ENCODE measurements around the gene OAS3. TPM values are rescaled to one million over a fixed set of nuclear protein-coding genes. Genes with fewer than 3 reads are reported as not detected.
"Not testable (repeated sequence)": the region's sequence is repeated elsewhere in the genome, so short reads cannot be mapped to it uniquely, and the experiment has no call there.

The OAS3 gene
- polyA plus RNA-seq, 1 donor = 6.5 TPM

DNA sequence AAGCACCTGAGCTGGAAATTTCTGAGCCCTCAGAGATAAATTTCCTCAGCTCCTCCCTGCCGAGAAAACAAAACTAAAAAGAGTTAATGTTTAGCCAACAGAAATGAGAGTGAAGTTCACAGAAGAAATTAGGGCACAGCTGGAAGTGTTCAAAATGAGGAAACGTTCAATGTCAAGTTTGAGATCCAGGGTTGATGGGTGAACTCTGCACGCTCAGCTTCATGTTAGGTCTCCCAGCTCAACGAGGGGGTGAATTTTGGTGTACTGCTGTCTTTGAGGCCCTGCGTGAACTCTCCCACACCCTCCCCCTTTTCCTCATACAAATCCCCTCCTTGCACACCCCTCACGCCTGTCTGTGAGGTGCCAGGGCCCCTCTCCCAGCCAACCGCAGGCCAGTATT lies 13.3 kb upstream of the OAS3 start:
- no peak for DNase-seq

DNA sequence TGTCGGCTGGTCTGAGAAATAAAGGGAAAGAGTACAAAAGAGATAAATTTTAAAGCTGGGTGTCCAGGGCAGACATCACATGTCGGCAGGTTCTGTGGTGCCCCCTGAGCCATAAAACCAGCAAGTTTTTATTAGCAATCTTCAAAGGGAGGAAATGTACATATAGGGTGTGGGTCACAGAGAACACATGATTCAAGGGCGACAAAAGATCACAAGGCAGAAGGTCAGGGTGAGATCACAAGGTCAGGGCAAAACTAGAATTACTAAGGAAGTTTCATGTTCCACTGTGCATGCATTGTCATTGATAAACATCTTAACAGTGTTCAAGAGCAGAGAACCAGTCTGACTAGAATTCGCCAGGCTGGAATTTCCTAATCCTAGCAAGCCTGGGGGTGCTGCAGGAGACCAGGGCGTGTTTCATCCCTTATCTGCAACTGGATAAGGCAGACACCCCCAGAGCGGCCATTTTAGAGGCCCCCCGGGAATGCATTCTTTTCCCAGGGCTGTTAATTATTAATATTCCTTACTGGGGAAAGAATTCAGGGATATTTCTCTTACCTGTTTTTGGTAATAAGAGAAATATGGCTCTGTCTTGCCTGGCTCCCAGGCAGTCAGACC lies 11.7 kb upstream of the OAS3 start:
- not testable (repeated sequence) for DNase-seq

DNA sequence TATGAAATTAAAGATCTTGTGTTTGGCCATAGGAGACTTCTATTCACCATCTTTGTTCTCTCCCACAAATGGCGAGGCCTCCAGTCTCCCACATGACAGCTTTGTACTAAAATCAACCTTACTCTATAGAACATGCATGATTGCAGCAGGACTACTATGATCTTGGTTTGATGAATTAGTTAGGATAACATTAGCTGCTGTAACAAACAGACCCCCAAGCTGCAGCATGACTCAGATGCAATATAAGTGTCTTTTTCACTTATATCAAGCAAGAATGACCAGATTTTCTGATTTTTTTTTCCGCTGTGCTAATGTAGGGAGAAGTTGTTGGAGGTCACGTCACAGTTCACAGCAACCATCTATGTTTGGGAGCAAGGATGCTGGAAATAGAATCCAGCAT lies 10.8 kb upstream of the OAS3 start:
- DNase-seq = no peak

DNA sequence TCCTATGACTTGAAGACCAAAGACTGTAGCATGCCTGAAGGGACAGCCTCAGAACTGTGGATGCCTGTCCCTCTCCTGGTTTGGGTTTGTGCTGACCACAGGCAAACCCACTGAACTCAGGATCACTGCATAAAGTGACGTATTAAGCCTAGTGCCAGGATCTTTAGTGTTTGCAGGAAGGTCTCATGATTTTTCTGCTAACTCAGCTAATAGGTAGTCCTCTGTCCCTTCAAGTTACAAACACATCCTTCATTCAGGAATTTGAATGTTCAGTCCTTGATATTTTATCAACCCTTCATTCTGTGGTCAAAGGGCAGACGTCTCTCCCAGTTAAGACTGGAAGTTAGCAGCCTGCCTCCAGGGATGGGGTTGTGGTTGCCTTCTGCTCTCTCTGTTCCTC lies 10.3 kb upstream of the OAS3 start:
- DNase-seq = no peak

DNA sequence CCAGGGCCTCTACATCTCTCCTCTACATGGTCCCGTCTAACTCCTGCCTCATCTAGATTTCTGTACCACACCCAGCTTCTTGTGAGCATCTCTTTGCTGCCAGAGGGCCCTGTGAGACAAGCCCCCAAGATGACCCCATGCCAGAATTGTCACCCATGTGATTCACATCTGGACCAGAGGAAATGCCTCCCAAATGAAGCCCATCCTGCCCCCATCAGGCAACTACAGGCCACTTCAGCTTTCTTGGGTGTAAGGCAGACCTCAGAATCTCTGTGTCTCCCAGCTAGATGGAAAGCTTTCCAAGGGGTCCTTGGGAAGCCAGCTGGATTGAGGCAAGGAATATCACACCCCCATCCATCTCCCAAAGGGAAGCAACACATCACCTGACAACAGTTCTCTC lies 9.3 kb upstream of the OAS3 start:
- no peak for DNase-seq

DNA sequence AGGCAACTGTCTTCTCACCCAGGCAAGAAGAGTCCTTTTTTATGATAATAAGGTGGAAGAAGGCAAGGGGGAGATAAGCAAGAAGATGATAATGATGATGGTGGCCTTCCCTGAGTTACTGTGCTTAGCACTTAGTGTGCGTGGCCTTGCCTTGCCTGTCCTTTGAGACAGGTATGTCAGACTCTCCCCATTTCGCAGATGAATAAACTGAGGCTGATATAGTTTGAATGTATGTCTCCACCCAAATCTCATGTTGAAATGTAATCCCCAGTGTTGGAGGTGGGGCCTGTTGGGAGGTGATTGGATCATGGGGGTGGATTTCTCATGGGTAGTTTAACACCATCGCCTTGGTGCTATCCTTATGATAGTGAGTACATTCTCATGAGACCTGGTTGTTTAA lies 8.6 kb upstream of the OAS3 start:
- DNase-seq = no peak

DNA sequence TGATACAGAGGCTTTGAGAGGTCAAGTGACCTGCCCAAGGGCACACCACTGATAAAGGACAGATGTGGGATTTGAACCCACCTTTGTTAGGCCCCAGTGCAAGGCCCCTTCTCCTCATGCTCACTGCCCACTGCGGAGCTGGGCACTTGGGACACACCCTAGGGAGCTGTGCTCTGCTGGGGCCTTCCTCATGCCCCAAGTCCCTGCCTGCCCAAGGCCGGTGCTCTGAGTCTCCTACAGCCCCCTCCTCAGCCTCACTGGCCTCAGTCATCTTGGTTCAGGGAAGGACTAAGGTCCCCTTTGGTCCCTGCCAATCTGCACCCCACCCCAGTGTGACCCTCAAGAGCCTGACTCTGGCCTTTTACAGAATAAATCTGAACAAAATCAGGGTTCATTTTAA lies 7.9 kb upstream of the OAS3 start:
- no peak for DNase-seq

DNA sequence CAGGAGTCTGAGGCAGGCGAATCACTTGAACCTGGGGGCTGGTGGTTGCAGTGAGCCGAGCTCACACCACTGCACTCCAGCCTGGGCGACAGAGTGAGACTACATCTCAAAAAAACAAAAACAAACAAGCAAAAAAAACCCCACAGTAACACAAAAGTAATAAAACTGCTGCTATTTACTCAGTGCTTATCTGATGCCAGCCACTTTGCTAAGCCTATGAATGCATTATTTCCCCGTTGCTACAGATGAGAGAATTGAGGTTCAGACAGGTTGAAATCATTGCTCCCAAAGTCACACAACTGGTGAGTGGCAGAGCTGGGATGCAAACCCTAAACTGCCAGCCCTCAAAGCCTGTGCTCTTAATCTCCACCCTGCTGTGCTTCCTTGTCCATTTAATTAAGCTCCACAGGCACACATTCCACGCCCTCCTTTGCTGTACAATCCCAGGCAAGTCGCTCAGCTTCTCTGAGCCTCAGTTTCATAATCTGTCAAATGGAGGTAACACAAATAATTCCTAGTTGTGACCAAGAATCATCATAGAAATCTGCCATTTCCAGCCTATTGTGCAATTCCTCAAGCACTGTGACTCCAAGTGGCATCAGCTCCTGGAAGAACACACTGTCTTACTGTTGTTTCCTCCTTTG lies 5.7 kb upstream of the OAS3 start:
- no peak for DNase-seq

DNA sequence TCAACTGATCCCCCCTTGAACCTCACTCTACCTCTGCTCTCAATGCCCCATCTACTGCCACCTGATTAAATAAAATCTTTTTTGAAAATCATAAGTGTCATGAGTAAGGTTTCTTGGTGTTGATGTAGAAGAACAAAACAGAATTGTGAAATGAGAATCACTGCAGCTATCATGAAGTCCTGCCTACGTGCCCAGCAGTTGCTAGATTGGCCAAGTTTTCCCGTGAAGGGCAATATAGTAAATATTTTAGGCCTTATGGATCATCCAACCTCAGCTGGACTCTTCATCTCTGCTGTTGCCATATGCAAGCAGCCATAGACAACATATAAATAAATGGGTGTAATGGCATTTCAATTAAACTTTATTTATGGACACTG lies 5.2 kb upstream of the OAS3 start:
- no peak for DNase-seq

DNA sequence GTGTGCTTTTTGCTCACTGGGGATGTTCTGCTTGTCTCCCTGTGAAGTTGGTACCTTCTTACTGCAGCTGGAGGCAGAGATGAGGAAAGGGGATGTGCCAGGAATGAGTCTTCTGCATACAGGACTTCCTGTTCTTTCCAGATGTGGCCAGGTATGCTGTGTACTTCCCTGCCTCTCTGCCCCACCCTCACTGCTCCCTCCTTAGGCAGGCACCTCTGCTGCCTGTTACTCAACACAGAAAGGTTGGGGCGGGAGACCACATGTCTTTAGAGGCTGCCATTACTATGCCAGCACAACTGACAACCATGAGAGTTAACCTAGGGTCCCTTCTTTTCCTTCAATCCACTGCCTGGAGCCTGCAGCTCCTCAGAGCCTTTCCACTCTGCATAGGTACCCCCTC lies 2.0 kb upstream of the OAS3 start:
- DNase-seq = no peak

DNA sequence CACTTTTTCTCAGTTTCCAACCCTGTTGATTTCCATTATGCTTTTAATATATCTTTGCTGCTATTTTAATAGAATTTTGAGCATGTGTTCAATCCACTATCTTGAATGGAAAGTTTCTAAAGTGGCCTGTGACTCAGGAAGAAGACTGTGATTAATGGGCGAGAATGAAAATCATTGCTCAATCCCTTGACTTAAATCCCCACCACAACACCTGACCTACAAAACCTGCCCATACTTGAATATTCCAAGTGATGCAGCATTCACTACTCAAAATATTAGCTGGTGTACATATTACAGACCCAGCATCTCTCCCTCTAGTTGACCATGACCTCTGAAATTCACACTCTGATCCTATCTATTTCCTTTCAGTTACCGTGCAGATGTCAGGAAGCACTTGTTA lies 1.3 kb upstream of the OAS3 start:
- DNase-seq = no peak

DNA sequence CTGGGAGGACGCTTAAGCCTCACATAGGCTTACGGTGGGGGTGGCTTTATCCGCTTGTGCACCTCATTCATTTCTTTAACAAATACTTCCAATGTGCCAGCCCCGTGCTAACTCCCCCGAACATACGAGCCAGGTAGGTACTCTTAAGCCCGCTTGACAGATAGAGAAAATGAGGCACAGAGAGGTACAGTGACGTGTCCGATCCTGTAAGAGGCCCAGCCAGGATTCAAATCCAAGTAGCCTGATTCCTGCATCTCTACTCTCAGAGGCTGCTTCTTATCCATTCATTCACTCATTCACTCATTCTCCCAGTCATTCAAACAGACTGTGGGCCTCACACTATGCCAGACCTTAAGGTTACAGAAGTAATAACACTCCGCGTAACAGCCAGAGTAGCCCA lies 477 bp downstream of the OAS3 start:
- DNase-seq = no peak

DNA sequence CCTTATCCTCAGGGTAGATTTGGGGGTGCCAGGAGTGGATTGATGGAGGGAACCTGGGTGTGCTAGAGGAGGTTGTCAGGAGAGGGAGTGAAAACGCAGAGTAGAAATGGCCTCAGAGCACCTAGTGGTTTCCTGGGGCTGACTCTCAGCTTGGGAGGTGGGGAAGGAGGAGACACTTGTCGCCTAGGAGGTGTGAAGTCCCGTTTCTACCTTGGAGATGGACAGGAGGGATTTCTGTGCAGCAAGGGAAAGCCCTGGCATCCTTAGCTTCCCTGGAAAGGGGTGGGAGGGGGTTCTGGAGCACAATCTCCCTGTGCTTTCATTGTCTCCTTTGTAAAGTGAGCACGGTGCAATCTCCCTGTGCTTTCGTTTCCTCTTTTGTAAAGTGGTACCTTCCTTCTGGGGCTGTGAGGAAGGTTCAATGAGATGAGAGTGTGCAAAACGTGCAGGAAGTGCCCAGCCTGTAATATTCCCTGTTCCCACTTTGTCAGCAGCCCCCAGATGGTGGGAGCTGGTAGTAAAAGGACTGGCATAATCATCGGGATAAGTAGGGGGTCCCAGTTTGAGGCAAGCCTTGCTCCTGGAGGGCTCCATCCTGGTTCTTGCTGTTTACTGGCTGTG lies 1.6 kb downstream of the OAS3 start:
- DNase-seq = no peak

DNA sequence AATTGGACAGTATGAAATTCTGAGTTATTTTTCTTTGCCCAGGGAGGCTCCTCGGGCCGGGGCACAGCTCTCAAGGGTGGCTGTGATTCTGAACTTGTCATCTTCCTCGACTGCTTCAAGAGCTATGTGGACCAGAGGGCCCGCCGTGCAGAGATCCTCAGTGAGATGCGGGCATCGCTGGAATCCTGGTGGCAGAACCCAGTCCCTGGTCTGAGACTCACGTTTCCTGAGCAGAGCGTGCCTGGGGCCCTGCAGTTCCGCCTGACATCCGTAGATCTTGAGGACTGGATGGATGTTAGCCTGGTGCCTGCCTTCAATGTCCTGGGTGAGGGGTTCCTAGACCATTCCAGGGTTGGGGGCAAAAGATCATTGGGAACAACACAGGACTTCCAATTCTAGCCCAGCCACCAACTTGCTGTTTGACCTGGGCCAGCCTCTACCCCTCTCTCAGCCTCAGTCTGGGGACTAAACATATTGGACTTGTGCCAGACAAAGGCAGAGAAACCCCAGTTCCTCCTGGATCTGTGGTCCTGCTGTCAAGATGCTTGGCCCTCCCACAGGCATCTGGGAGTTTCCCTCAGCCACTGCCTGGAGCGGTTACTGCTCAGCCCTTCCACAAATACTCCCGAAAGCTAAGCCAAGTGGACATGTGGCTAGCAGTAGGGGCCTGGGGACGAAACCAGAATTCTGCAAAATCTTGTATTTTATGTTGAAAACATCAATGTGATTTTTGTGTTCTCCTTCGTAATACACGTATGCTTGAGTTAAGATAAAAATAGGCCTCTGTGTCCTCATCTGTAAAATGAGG lies 3.5 kb downstream of the OAS3 start:
- DNase-seq = no peak

DNA sequence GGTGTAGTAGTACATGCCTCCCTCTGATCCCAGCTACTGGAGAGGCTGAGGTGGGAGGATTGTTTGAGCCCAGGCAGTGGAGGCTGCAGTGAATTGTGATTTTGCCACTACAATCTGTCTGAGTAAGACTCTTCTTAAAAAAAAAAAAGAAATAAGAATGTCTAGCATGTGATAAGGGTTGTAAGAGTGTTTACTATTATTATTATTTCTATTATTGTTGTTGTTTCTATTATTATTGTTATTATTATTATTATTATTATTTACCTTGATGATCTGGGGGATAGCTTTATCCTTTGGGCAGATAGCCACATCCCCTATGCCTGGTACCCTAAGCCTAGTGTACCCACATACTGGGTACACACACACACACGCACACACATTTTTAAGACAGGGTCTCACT lies 4.3 kb downstream of the OAS3 start:
- DNase-seq = no peak

DNA sequence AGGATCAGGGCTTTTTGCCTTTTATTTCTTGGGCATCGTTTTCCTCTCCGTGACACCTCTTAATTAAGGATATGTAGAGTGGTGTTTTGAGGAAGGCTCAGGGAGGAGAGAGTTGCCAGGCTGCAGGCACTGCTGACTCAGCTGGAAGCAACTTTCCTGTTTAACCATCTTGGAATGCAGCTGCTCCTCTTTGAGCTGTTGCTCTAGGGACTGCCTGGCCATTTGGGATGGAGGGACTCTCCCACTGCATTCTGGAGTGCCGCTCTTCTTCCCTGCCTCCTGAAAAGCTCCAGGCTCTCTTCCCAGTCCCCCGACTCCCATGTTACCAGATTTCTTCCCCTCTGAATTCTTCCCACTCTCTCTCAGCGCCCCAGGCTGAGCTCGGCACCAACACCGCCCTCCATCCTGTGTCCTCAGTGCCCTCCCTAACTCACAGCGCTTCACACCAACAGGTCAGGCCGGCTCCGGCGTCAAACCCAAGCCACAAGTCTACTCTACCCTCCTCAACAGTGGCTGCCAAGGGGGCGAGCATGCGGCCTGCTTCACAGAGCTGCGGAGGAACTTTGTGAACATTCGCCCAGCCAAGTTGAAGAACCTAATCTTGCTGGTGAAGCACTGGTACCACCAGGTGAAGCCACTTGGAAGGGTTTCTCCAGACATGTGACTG lies 5.9 kb downstream of the OAS3 start:
- no peak for DNase-seq

DNA sequence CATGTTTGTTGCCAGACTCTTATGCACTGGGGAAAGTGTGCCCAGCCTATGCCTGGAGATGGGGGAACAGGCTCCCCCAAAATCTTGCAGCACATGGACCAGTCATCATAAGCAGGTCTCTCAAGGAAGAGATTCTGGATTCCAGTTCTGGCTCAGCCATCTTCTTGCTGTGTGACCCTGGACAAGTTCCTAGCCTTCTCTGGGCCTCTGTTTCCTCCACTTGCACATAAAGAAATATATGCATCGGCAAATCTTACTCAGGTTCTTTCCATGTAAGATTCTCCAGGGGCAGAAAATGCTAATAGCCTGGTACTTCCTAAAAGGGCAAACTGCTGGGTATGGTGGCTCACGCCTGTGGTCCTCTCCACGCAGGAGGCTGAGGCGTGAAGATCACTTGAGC lies 7.2 kb downstream of the OAS3 start:
- no peak for DNase-seq

DNA sequence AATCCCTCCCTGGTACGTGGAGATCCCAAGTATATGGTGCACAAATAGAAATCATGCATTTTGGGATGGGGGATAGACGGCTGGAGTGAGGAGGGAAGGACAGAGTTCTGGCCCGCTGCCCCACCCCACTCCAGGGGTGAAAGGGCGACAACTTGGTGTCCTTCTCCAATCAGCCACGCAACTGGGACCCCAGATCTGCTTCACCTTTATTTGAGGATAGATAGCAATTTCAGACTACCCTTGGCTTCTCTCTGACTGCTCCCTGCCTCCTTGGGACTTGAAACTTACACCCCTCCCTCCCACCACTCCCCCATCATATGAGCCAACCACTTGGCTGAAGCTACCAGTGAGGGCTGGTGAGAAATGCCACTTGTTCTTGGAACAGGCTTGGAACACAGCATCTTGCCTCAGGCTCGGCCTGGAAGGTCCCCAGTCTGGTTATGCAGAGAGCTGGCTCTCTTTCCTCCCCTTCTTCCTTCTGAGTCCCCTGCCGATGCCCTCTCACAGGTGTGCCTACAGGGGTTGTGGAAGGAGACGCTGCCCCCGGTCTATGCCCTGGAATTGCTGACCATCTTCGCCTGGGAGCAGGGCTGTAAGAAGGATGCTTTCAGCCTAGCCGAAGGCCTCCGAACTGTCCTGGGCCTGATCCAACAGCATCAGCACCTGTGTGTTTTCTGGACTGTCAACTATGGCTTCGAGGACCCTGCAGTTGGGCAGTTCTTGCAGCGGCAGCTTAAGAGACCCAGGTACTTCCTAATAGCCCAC lies 8.1 kb downstream of the OAS3 start:
- DNase-seq = no peak

DNA sequence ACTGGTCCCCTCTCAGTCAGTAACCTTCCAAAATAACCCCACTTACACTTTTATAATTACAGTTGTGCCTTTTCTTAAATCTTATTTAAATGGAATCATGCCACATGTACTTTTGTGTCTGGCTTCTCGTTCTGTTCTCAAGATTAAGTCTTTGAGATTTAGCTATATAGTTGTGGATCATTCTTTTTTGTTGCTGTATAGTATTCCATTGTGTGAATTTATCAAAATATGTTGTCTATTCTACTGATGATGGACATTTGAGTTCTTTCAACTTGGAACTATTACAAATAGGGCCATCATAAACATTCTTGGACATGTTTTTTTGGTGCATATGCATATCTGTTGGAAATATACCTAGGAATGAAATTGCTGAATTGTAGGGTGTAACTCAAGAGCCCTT lies 9.0 kb downstream of the OAS3 start:
- no peak for DNase-seq

DNA sequence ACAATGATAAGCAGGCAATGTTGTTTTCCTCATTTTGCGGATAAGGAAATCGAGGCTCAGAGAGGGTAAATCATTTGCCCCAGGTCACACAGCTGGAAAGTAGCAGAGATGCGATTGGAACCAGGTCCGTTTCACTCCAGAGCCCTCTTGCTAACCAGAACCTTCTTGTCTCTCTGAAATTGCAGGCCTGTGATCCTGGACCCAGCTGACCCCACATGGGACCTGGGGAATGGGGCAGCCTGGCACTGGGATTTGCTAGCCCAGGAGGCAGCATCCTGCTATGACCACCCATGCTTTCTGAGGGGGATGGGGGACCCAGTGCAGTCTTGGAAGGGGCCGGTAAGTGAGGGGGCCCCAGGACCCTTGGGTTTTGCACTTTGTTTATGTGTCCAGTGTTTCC lies 9.5 kb downstream of the OAS3 start:
- DNase-seq = no peak

DNA sequence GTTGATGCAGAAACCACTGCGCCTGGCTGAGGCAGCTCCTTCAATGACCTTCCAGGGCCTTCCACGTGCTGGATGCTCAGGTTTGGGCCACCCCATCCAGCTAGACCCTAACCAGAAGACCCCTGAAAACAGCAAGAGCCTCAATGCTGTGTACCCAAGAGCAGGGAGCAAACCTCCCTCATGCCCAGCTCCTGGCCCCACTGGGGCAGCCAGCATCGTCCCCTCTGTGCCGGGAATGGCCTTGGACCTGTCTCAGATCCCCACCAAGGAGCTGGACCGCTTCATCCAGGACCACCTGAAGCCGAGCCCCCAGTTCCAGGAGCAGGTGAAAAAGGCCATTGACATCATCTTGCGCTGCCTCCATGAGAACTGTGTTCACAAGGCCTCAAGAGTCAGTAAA lies 10.5 kb downstream of the OAS3 start:
- DNase-seq = no peak

DNA sequence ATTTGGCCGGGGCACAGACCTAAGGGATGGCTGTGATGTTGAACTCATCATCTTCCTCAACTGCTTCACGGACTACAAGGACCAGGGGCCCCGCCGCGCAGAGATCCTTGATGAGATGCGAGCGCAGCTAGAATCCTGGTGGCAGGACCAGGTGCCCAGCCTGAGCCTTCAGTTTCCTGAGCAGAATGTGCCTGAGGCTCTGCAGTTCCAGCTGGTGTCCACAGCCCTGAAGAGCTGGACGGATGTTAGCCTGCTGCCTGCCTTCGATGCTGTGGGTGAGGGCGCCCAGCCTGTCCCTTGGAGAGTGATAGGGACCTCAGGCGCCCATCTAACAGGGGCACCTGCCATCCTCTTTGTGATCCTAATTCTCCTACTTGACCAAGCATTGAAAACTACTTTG lies 12.4 kb downstream of the OAS3 start:
- no peak for DNase-seq

Measured in hindlimb muscle (tissue), 1 donor.